ENCODE data around the gene CAVIN3. TPM values are rescaled to one million over a fixed set of nuclear protein-coding genes. Genes with fewer than 3 reads are reported as not detected.

The CAVIN3 gene
- total RNA-seq, 1 experiment from 2014 or later: 18.6 TPM

DNA sequence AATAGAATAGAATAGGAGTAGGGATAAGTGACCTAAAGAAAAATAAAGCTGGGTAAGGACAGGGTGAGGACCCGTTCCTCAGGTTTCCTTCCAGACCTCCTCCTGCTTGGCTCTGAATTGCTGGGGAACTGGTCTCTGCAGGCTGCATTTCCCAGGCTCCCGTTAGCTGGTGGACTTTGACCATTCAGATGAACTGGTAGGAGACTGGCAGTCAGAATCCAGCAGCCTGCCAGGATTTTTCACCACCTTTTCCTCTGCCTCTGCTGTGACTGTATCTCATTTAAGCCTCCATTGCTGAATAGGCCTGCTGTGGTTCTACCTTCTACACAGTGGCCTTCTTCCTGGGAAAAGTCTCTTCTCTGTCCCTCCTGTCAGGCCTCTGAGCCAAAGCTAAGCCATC, 45.4 kb upstream of the CAVIN3 start:
- POLR2A ChIA-PET: no interaction called here
- CTCF ChIA-PET: interaction anchor here (1.2 to 1.8 kb wide), 2 partner anchors 13 to 342 kb away, joined by 3 to 8 read pairs; no protein-coding TSS in a partner anchor
- Histone ChIP-seq H3K36me3 (ENCODE audit: control insufficient read depth in 1 of 2, insufficient read depth in 2 of 2, low read length in 2 of 2) (no peaks in the 10 kb centered on the region), H3K4me1 (ENCODE audit: control insufficient read depth in 1 of 2, insufficient read depth in 2 of 2, low read length in 2 of 2) (peaks cover 0 to 6% of the 10 kb centered on the region in 2 experiments; a peak in 1 of 4 replicates), H3K9me3 (ENCODE audit: control insufficient read depth in 1 of 2, insufficient read depth in 1 of 2, low read depth in 1 of 2, low read length in 2 of 2) (no peaks in the 10 kb centered on the region), H4K20me1 (ENCODE audit: insufficient read depth) (no peaks in the 10 kb centered on the region), H3K27me3 (ENCODE audit: insufficient read depth, low read length) (no peaks in the 10 kb centered on the region), H3K4me3 (replicated peaks in 1 of 2; ENCODE audit: low read depth in 1 of 2, low read length in 2 of 2) (no peak overlapping the region), H2AFZ (ENCODE audit: low read depth, low read length, poor library complexity, severe bottlenecking) (no peak overlapping the region), H3K27ac (ENCODE audit: low read depth, low read length) (no peak overlapping the region), H3K9me2 (ENCODE audit: insufficient read depth) (no peaks in the 10 kb centered on the region), H3K4me2 (ENCODE audit: low read length) (no peak overlapping the region), H3K9ac (ENCODE audit: low read length) (no peak overlapping the region), H3K79me2 (ENCODE audit: insufficient read depth, low read length) (no peaks in the 10 kb centered on the region)
- ATAC-seq: no peak
- no peak for DNase-seq (ENCODE audit: low read depth, low spot score)
- intact Hi-C loops (cut with micrococcal nuclease): no loop called here
- RAD21 ChIA-PET (ENCODE audit: low non-redundant PET in 1 of 2, low total read pairs in 2 of 2, uncharacterized antibody in 2 of 2, unreplicated experiment in 2 of 2): no interaction called here
- BruUV-seq (replicated peaks): no TSS peak
- TF ChIP-seq, protein P1, sequence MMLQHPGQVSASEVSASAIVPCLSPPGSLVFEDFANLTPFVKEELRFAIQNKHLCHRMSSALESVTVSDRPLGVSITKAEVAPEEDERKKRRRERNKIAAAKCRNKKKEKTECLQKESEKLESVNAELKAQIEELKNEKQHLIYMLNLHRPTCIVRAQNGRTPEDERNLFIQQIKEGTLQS (IDR thresholded peaks at IDR 0.05): no peak
- TF ChIP-seq JUND (IDR thresholded peaks at IDR 0.05) (no peak), SRF (IDR thresholded peaks at IDR 0.05; ENCODE audit: low read depth) (no peak), ZNF274 (IDR thresholded peaks at IDR 0.05; ENCODE audit: low read depth, low read length) (no peak), POLR2A (IDR thresholded peaks at IDR 0.05; ENCODE audit: borderline replicate concordance, extremely low read depth, insufficient read depth, insufficient read length) (no peak), SP1 (IDR thresholded peaks at IDR 0.05; ENCODE audit: low read depth) (no peak)
- TF ChIP-seq, protein P2, sequence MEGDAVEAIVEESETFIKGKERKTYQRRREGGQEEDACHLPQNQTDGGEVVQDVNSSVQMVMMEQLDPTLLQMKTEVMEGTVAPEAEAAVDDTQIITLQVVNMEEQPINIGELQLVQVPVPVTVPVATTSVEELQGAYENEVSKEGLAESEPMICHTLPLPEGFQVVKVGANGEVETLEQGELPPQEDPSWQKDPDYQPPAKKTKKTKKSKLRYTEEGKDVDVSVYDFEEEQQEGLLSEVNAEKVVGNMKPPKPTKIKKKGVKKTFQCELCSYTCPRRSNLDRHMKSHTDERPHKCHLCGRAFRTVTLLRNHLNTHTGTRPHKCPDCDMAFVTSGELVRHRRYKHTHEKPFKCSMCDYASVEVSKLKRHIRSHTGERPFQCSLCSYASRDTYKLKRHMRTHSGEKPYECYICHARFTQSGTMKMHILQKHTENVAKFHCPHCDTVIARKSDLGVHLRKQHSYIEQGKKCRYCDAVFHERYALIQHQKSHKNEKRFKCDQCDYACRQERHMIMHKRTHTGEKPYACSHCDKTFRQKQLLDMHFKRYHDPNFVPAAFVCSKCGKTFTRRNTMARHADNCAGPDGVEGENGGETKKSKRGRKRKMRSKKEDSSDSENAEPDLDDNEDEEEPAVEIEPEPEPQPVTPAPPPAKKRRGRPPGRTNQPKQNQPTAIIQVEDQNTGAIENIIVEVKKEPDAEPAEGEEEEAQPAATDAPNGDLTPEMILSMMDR (IDR thresholded peaks at IDR 0.05 in 2 of 3, conservative IDR thresholded peaks at IDR 0.05 in 1 of 3; ENCODE audit: borderline replicate concordance in 1 of 3, insufficient read depth in 1 of 3, low read depth in 2 of 3, low read length in 2 of 3): no peak

Measured in HCT116 (cell line).